Inflammatory macrophage treated with lipopolysaccharide for 1 hour (primary cell): ENCODE data around the gene COMT.
A peak's percentile ranks its signal among the peaks of the same experiment; 100 is the strongest.

ENCODE experiments used
- DNase-seq, 2 donors: peaks; one replicate each; pipeline ENCODE4 v3.0.0-alpha.2; 2020 to 2022

COMT gene

DNA sequence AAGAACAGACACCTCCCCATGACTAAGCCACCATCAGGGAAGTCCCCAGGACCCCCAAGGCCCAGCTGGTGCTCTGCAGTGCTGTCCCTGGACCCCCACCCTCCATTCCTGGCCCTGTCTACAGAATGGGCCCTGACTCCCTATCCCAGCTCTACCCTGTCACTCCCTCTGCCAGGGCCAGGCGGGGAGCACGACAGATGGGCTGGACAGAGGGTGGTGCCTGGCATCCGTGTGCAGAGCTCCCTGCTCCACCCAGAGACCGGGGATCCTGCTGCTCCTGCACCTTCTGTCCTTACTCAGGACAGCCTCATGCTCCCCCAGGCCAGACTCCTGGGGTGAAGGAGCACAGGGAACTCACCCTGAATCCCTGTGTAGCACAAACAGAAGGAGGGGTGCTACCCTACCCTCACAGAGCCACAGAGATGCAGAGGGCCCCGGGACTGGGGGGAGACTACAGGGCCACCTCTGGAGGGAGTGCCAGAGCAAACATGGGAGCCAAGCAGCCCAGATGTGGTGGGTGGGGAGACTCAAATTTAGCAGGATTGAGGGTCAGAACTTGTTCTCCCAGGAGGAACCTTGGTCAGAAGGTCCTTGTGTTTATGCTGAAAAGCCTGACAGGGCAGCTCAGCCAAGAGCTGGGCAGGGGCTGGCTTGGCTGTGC is 73.1 kb downstream of the COMT start:
- DNase-seq, result no peak

DNA sequence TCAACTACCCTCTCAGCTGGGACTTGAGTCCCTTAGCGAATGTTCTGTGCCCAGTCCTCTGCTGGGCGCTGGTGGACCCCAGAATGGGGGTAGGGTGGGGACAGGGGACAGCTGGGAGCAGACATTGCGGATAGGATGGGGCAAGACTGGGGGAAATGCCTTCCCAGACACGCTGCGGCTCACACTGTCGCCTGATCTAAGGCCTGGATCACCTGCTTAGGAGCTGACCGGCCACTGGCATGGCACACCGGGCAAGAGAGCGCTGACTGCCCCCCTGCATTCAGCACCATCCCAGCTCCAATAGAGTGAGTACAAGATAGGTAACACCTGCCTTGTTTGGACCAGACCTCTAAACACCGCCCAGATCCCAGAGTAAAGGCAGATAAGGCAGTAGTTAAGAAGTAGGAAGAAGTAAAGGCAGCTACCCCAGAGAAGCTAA is 73.6 kb downstream of the COMT start:
- DNase-seq, result no peak

DNA sequence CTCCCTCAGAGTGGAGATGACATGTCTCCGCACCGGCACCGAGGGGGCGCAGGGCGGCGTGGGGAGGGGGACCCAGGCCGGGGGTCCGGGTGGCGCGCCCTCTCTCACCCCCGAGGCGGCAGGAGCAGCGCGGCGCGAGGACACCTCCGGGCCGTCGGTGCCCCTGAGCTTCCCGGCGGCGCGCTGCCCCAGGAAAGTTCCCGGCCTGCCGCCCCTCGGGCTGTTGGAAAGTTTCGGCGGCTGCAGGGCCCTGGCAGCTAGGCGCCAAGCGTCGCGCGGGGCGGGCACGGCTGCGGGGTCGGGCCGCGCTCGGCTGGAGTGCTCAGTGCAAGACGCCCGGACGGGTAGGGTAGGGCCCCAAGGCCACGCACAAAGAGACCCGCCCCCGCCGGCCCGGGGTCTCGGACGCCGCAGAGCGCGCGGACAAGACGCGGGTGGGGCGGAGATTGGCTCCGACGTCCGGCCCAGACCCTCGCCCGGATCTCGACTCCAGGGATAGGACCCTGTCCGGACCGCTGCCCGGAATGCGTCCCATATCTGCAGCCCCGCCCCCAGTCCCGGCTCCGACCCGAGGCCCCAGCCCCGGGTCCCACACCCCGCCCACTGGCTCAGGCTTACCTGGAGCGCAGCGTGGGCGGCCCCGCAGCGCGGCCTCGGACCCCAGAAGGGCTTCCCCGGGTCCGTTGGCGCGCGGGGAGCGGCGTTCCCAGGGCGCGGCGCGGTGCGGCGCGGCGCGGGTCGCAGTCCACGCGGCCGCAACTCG is 74.6 kb downstream of the COMT start:
- no peak for DNase-seq

- DNase-seq, result peak; percentile 76 to 95
These were observed 75.4 kb downstream of the COMT start, which contains the start of gene ARVCF for GRCh38 chr22:20016734-20017621. Gene ARVCF, minus strand, starts transcription at chr22:20016823. Its CDS starts 26,029 bp downstream, at chr22:19990794.

DNA sequence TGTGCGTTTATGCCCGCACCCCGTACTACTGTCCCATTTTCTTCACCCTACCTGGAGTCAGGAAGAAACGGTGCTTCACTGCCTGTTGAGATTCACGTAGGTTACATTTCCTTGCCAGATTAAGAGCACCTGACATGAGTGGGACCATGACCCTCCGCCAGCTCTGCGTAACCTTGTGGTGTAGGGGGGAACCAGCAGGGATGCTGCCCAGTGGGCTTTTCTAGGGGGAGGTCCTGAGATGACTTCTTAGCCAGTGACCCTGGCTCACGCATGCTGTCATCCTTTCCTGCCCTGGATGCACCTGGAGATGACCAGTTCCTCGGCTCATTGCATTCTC is 76.0 kb downstream of the COMT start:
- no peak for DNase-seq

GRCh38 chr22:20018001-20018400 is 76.4 kb downstream of the COMT start:
- DNase-seq, result no peak
